Retinal pigment epithelial cell (primary cell): ENCODE results near the gene KCNQ2.

Source experiments
- DNase-seq: peaks from one replicate; pipeline ENCODE4 v3.0.0-alpha.2; 2010; ENCODE audit warnings: low read depth
- H3K4me3 ChIP-seq: 2 replicates; pipeline ENCODE4 v1.5.1; 2011; ENCODE audit warnings: mild to moderate bottlenecking, low read length, control low read depth, moderate library complexity
- CTCF ChIP-seq: conservative IDR thresholded peaks from 2 replicates; pipeline ENCODE4 v1.5.1; 2011; ENCODE audit warnings: low read depth, low read length, control low read depth, inconsistent platforms

The KCNQ2 gene

GRCh38 chr20:63406011-63406410, 66.4 kb downstream of the KCNQ2 start:
- TF ChIP-seq CTCF: no peak

DNA sequence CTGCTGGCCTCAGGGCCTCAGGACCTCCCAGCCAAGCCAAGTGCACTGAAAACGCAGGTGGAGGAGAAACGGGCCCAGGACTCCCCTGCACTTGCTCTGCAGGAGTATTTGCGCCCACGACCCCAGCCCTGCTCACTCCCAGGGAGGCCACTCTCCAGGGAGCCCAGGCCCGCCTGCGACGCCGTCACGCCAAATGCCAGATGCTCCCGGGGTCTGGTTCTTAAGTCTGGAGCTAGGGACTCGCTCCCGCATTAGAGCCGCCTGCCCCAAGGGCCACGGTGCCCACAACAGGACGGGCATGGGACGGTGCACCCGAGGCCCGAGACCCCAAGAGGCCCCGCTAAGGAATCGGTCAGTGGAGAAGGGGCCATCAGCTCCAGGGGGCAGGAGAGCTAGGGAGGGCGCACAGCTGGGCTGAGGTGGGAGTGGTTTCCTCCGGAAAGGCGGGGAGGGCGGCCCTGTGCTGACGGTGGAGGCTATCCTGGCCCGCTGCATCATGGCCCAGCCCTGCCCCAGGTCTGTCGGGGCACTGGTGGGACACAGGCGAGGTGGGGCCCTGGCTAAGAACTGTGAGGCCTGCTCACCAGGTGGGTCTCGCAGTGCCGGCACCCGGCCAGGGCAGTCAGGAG, 67.2 kb downstream of the KCNQ2 start:
- no peak for TF ChIP-seq CTCF
- no peak for DNase-seq
- H3K4me3 ChIP-seq: no peak overlapping the region

More at GRCh38 chr20:63406011-63406410, 66.4 kb downstream of the KCNQ2 start:
- H3K4me3 ChIP-seq: no peak overlapping the region
- DNase-seq: no peak

DNA sequence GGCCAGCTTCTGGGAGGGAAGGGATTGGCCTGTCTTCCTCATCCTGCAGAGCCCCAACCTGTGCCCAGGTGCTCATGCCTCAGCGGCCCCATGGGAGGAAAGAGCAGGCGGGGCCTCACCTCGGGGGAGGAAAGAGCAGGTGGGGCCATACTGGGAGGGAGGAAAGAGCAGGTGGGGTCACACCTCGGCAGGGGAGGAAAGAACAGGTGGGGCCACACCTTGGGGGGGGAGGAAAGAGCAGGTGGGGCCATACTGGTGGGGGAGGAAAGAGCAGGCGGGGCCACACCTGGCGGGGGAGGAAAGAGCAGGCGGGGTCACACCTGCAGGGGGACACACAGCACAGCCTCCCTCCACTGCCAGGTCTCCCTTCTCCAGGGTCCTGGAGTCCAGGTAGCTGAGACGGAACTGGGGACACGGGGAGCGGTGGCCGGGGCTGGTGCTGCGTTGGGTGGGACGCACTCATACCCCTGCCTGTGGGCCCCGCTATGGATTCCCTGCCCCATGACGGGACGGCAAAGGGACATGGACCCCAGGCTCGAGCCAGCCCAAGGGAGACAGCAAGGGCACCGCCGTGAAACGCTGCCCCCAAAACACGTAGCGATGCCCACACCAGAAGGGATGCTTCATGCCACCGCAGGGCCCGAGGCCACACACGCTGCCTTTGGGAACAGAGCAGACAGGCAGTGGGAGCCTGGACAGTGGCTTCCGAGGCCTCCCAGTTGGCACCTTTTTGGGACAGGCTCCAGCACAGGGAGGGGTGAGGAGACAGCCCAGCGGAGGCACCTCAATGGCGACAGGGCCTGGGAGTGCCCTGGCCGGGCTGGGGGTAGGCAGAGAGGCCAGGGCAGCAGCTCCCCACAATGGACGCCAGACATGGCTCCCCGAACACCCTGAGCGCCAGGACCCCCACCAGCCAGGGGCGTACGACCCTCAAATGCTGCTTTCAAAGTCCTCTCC, 68.0 kb downstream of the KCNQ2 start:
- no peak overlapping the region for H3K4me3 ChIP-seq
- DNase-seq: no peak
- no peak for TF ChIP-seq CTCF

DNA sequence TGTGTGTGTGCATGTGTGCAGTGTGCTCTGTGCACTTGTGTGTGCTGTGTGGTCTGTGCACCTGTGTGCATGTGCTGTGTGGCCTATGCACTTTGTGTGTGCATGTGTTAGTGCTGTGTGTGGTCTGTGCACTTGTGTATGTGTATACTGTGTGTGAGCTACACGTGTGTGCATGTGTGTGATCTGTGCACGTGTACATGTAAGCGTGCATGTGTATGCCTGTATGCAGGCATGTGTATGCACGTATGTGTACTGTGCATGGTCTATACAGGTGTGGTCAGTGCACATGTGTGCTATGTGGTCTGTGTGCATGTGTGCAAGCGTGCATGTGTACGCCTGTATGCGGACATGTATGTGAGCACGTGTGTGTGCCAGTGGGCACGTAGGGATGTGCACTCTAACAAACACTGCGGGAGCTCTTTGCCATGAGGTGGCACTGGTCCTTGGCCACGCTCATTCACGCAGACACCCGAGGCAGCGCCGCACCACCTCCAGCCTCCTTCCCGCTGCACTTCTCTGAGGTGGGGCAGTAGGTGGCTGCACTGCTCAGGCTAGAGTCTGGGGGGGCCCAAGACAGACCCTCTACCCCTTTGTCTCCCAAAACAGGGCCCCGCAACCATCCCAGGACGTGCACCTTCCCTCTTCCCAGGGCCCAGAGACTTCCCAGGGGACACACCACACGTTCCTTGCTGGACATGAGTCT, 68.9 kb downstream of the KCNQ2 start:
- H3K4me3 ChIP-seq: no peak overlapping the region
- DNase-seq: no peak
- TF ChIP-seq CTCF: no peak

- no peak for TF ChIP-seq CTCF
- no peak for DNase-seq
- no peak overlapping the region for H3K4me3 ChIP-seq
Measured at GRCh38 chr20:63402860-63403220, 69.6 kb downstream of the KCNQ2 start.

GRCh38 chr20:63402181-63402859, 70.1 kb downstream of the KCNQ2 start:
- DNase-seq: no peak
- TF ChIP-seq CTCF: no peak
- no peak overlapping the region for H3K4me3 ChIP-seq
